ENCODE measurements around the gene GCLM. TPM values are rescaled to one million over a fixed set of nuclear protein-coding genes. Genes with fewer than 3 reads are reported as not detected.
"Not testable (repeated sequence)": the region's sequence is repeated elsewhere in the genome, so short reads cannot be mapped to it uniquely, and the experiment has no call there.

The GCLM gene
- total and polyA plus RNA-seq, 9 of the 15 experiments (the other 6 are each of a cell fraction or from before 2014, with no cell fraction given), result 9.3 to 71.6 (median 24.5) TPM

- CTCF ChIA-PET (ENCODE audit: low intra/inter-chr PET ratio); H3K27me3 ChIP-seq (ENCODE audit: control insufficient read depth in 2 of 2, insufficient read depth in 2 of 2, low read length in 2 of 2); H3K9ac ChIP-seq (ENCODE audit: insufficient read depth in 1 of 2, low read depth in 2 of 2, low read length in 2 of 2); in situ Hi-C loops (cut with MboI); intact Hi-C loops (cut with micrococcal nuclease); H3K9me1 ChIP-seq (ENCODE audit: control insufficient read depth, insufficient read depth, low read length); BruUV-seq (replicated peaks); DNase-seq (ENCODE audit: extremely low read depth in 1 of 4, low spot score in 3 of 4); H3K9me3 ChIP-seq (replicated peaks; ENCODE audit: control insufficient read depth, insufficient read depth, low read depth, low read length); ATAC-seq; H2AFZ ChIP-seq (ENCODE audit: low read depth, low read length); H3K4me2 ChIP-seq (ENCODE audit: insufficient read depth, low read length); H3K4me3 ChIP-seq; H3K27ac ChIP-seq (ENCODE audit: extremely low read depth, low read depth, low read length); FAIRE-seq; POLR2A ChIA-PET: not testable (repeated sequence)
- peaks cover 12% of the 10 kb centered on the region; the same call in 2 of the 3 replicates for H3K36me3 ChIP-seq (ENCODE audit: control insufficient read depth, insufficient read depth, low read length)
- 73% methylated on average over 3 of the region's 3 CpGs for WGBS (ENCODE audit: insufficient coverage, low coverage, missing lambda C conversion rate)
- peaks cover 40% of the 10 kb centered on the region for H3K79me2 ChIP-seq (ENCODE audit: control insufficient read depth, insufficient read depth, low read length)
- H3K4me1 ChIP-seq (replicated peaks in 1 of 2; ENCODE audit: control insufficient read depth in 2 of 2, insufficient read depth in 2 of 2, low read length in 2 of 2), result peaks cover 9 to 11% of the 10 kb centered on the region in 2 experiments; a peak in 3 of 5 replicates
- 0 out of 2 replicates have a peak, but pooled peaks have one; percentile 37 for TF ChIP-seq SMARCA5 (IDR thresholded peaks at IDR 0.05)
- TF ChIP-seq ZNF146 (CRISPR knock-in tag; IDR thresholded peaks at IDR 0.05; ENCODE audit: unreplicated experiment), result peak; percentile 93
- TF ChIP-seq KDM1A (IDR thresholded peaks at IDR 0.05), result peak; percentile 7 to 53; a peak in 1 of 4 replicates
- TF ChIP-seq RBM25 (IDR thresholded peaks at IDR 0.05; ENCODE audit: low read depth, low read length, severe bottlenecking), result peak; percentile 53
- peak; percentile 79 for TF ChIP-seq BCOR (IDR thresholded peaks at IDR 0.05)
- H4K20me1 ChIP-seq (replicated peaks; ENCODE audit: control insufficient read depth, insufficient read depth, low read length), result peaks cover 15% of the 10 kb centered on the region
Observed at GRCh38 chr1:93910880-93911279, 1.6 kb upstream of the GCLM start.

DNA sequence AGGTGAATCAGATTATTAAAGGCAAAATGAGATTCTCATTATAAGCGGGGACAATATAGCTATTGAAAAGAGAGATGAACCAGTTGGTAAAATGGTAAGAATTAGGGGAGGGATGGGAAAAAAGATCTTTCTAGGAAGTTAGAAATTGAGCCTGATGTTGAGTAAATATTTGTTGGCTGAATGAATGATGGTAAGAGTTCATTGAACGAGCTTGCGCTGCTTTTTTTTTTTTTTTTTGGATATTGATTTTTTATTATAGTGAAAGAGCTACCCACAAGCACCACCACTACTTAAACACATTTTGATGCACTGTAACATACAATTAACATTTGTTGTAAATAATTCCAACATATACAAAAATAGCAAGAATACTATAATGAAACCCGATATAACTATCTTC, 1.1 kb upstream of the GCLM start:
- TF ChIP-seq SMARCA4 (IDR thresholded peaks at IDR 0.05) (no peak), RUNX1 (IDR thresholded peaks at IDR 0.05; ENCODE audit: low read depth) (no peak), NEUROD1 (IDR thresholded peaks at IDR 0.05; ENCODE audit: borderline replicate concordance, low read depth, low read length, partially characterized antibody) (no peak), ZNF146 (CRISPR knock-in tag; IDR thresholded peaks at IDR 0.05; ENCODE audit: unreplicated experiment) (no peak), PTBP1 (IDR thresholded peaks at IDR 0.05; ENCODE audit: low read depth, low read length) (no peak)
- TF ChIP-seq, protein P1, sequence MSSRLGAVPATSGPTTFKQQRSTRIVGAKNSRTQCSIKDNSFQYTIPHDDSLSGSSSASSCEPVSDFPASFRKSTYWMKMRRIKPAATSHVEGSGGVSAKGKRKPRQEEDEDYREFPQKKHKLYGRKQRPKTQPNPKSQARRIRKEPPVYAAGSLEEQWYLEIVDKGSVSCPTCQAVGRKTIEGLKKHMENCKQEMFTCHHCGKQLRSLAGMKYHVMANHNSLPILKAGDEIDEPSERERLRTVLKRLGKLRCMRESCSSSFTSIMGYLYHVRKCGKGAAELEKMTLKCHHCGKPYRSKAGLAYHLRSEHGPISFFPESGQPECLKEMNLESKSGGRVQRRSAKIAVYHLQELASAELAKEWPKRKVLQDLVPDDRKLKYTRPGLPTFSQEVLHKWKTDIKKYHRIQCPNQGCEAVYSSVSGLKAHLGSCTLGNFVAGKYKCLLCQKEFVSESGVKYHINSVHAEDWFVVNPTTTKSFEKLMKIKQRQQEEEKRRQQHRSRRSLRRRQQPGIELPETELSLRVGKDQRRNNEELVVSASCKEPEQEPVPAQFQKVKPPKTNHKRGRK (tag; IDR thresholded peaks at IDR 0.05), result no peak; the same call in 1 of the 2 replicates
- CTCF ChIA-PET (ENCODE audit: low intra/inter-chr PET ratio), result no interaction called here
- Histone ChIP-seq H3K4me2 (ENCODE audit: insufficient read depth, low read length) (peak overlapping the region; percentile 86), H2AFZ (ENCODE audit: low read depth, low read length) (peak overlapping the region; percentile 100), H4K20me1 (replicated peaks; ENCODE audit: control insufficient read depth, insufficient read depth, low read length) (peaks cover 15% of the 10 kb centered on the region), H3K36me3 (ENCODE audit: control insufficient read depth, insufficient read depth, low read length) (peaks cover 14% of the 10 kb centered on the region; the same call in 2 of the 3 replicates), H3K9me3 (replicated peaks; ENCODE audit: control insufficient read depth, insufficient read depth, low read depth, low read length) (peaks cover 2% of the 10 kb centered on the region; the same call in 1 of the 2 replicates), H3K4me3 (peak overlapping the region; percentile 98; the same call in 1 of the 2 replicates), H3K4me1 (replicated peaks in 1 of 2; ENCODE audit: control insufficient read depth in 2 of 2, insufficient read depth in 2 of 2, low read length in 2 of 2) (peaks cover 9 to 17% of the 10 kb centered on the region in 2 experiments; a peak in 4 of 5 replicates), H3K27ac (ENCODE audit: extremely low read depth, low read depth, low read length) (peak overlapping the region; percentile 93), H3K9ac (ENCODE audit: insufficient read depth in 1 of 2, low read depth in 2 of 2, low read length in 2 of 2) (peak overlapping the region in 1 of 2 experiments; percentile 83; a peak in 2 of 4 replicates), H3K9me1 (ENCODE audit: control insufficient read depth, insufficient read depth, low read length) (no peaks in the 10 kb centered on the region), H3K79me2 (ENCODE audit: control insufficient read depth, insufficient read depth, low read length) (peaks cover 46% of the 10 kb centered on the region), H3K27me3 (ENCODE audit: control insufficient read depth in 2 of 2, insufficient read depth in 2 of 2, low read length in 2 of 2) (no peaks in the 10 kb centered on the region)
- ATAC-seq, result no peak
- intact Hi-C loops (cut with micrococcal nuclease), result no loop called here
- POLR2A ChIA-PET, result interaction anchor here (0.8 to 1.2 kb wide), 3 partner anchors 9 to 239 kb away, joined by 3 to 5 read pairs (median 3); no protein-coding TSS in a partner anchor
- no TSS peak for BruUV-seq (replicated peaks)
- no peak for DNase-seq (ENCODE audit: extremely low read depth in 1 of 4, low spot score in 3 of 4)
- no peak for FAIRE-seq
- WGBS (ENCODE audit: insufficient coverage, low coverage, missing lambda C conversion rate), result 79% methylated on average over 3 of the region's 4 CpGs
- in situ Hi-C loops (cut with MboI), result no loop called here

Data from K562 (cell line).